Measurements from ENCODE around the gene GUCY1B1. TPM values are rescaled to one million over a fixed set of nuclear protein-coding genes. Genes with fewer than 3 reads are reported as not detected.

Gene GUCY1B1
- total RNA-seq, 3 donors from 2014 or later = 5.4 to 18.0 (median 11.9) TPM

DNA sequence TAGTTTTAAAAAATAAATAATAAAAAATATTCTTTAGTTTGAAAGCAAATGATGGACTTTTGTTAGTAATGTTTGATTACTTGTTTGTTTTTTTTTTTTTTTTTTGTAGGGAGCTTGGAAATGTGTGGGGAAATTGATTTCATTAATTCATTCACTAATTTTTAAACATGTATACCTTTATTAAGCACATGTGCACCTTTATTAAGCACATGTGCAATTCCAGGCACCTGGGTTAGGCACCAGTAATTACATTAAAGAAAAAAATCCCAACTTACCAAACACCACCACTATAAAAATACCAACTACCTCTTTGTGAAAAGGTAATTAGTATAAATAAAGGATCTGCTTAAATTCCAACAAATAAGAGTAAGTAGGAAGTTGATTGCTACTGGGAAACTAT lies 9.5 kb downstream of the GUCY1B1 start:
- intact Hi-C loops (cut with DNase I; ENCODE audit: low total_unique reads) = no loop called here
- Histone ChIP-seq H3K27ac (no peak overlapping the region), H3K9me3 (no peaks in the 10 kb centered on the region), H3K27me3 (no peaks in the 10 kb centered on the region), H3K36me3 (no peaks in the 10 kb centered on the region), H3K4me1 (no peaks in the 10 kb centered on the region), H3K4me3 (no peak overlapping the region)
- TF ChIP-seq, protein P1, sequence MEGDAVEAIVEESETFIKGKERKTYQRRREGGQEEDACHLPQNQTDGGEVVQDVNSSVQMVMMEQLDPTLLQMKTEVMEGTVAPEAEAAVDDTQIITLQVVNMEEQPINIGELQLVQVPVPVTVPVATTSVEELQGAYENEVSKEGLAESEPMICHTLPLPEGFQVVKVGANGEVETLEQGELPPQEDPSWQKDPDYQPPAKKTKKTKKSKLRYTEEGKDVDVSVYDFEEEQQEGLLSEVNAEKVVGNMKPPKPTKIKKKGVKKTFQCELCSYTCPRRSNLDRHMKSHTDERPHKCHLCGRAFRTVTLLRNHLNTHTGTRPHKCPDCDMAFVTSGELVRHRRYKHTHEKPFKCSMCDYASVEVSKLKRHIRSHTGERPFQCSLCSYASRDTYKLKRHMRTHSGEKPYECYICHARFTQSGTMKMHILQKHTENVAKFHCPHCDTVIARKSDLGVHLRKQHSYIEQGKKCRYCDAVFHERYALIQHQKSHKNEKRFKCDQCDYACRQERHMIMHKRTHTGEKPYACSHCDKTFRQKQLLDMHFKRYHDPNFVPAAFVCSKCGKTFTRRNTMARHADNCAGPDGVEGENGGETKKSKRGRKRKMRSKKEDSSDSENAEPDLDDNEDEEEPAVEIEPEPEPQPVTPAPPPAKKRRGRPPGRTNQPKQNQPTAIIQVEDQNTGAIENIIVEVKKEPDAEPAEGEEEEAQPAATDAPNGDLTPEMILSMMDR (IDR thresholded peaks at IDR 0.05) = no peak
- TF ChIP-seq POLR2A (IDR thresholded peaks at IDR 0.05) (no peak), POLR2AphosphoS5 (IDR thresholded peaks at IDR 0.05) (no peak)
- DNase-seq (ENCODE audit: low spot score in 2 of 2) = no peak

- no peak overlapping the region for H3K27ac ChIP-seq
- H3K4me3 ChIP-seq = no peak overlapping the region
- no peaks in the 10 kb centered on the region for H3K36me3 ChIP-seq
- intact Hi-C loops (cut with DNase I; ENCODE audit: low total_unique reads) = no loop called here
- no peaks in the 10 kb centered on the region for H3K27me3 ChIP-seq
- TF ChIP-seq POLR2AphosphoS5 (IDR thresholded peaks at IDR 0.05) (no peak), POLR2A (IDR thresholded peaks at IDR 0.05) (no peak)
- TF ChIP-seq, protein P1 (IDR thresholded peaks at IDR 0.05) = no peak
- no peaks in the 10 kb centered on the region for H3K4me1 ChIP-seq
- H3K9me3 ChIP-seq = no peaks in the 10 kb centered on the region
- no peak for DNase-seq (ENCODE audit: low spot score in 2 of 2)
Observed at GRCh38 chr4:155769090-155769489, 10.3 kb downstream of the GUCY1B1 start.

- H3K36me3 ChIP-seq = no peaks in the 10 kb centered on the region
- no peaks in the 10 kb centered on the region for H3K9me3 ChIP-seq
- TF ChIP-seq POLR2AphosphoS5 (IDR thresholded peaks at IDR 0.05) = no peak
- TF ChIP-seq, protein P1 (IDR thresholded peaks at IDR 0.05) = no peak
- TF ChIP-seq POLR2A (IDR thresholded peaks at IDR 0.05) = no peak
- H3K4me1 ChIP-seq = no peaks in the 10 kb centered on the region
- H3K27me3 ChIP-seq = no peaks in the 10 kb centered on the region
- H3K27ac ChIP-seq = no peak overlapping the region
- intact Hi-C loops (cut with DNase I; ENCODE audit: low total_unique reads) = loop anchor here (5.0 kb wide), 1 partner anchor 310 kb away; no protein-coding TSS in a partner anchor
- no peak for DNase-seq (ENCODE audit: low spot score in 2 of 2)
- no peak overlapping the region for H3K4me3 ChIP-seq
Observed at GRCh38 chr4:155772459-155773195, 13.8 kb downstream of the GUCY1B1 start.

- Histone ChIP-seq H3K36me3 (no peaks in the 10 kb centered on the region), H3K27me3 (no peaks in the 10 kb centered on the region), H3K4me3 (no peak overlapping the region), H3K9me3 (no peaks in the 10 kb centered on the region), H3K27ac (no peak overlapping the region), H3K4me1 (no peaks in the 10 kb centered on the region)
- intact Hi-C loops (cut with DNase I; ENCODE audit: low total_unique reads) = loop anchor here (5.0 kb wide), 1 partner anchor 311 kb away; no protein-coding TSS in a partner anchor
- no peak for TF ChIP-seq POLR2AphosphoS5 (IDR thresholded peaks at IDR 0.05)
- DNase-seq (ENCODE audit: low spot score in 2 of 2) = no peak
Observed at GRCh38 chr4:155773196-155773800, 14.5 kb downstream of the GUCY1B1 start.

- Histone ChIP-seq H3K27me3 (no peaks in the 10 kb centered on the region), H3K27ac (no peak overlapping the region), H3K36me3 (no peaks in the 10 kb centered on the region), H3K4me1 (no peaks in the 10 kb centered on the region), H3K4me3 (no peak overlapping the region), H3K9me3 (no peaks in the 10 kb centered on the region)
- TF ChIP-seq, protein P1 (IDR thresholded peaks at IDR 0.05) = no peak
- no peak for TF ChIP-seq POLR2AphosphoS5 (IDR thresholded peaks at IDR 0.05)
- TF ChIP-seq POLR2A (IDR thresholded peaks at IDR 0.05) = no peak
- intact Hi-C loops (cut with DNase I; ENCODE audit: low total_unique reads) = loop anchor here (5.0 kb wide), 1 partner anchor 312 kb away; no protein-coding TSS in a partner anchor
- DNase-seq (ENCODE audit: low spot score in 2 of 2) = no peak
Observed at GRCh38 chr4:155774033-155774432, 15.2 kb downstream of the GUCY1B1 start.
